Measurements from ENCODE around the gene SKOR1. TPM values are rescaled to one million over a fixed set of nuclear protein-coding genes. Genes with fewer than 3 reads are reported as not detected.
A peak's percentile ranks its signal among the peaks of the same experiment; 100 is the strongest.

SKOR1 gene
- total RNA-seq, 6 experiments from 2014 or later = 0.05 to 0.21 (median 0.09) TPM; not detected in 1

GRCh38 chr15:67836955-67837354 is 11.6 kb downstream of the SKOR1 start:
- ATAC-seq (no peak), DNase-seq (no peak)
- TF ChIP-seq CTCF (IDR thresholded peaks at IDR 0.05) (no peak), POLR2A (IDR thresholded peaks at IDR 0.05) (no peak)
- no peak overlapping the region for H3K27ac ChIP-seq
- H3K27me3 ChIP-seq = peaks cover 0 to 29% of the 10 kb centered on the region in 2 donors
- H3K36me3 ChIP-seq = no peaks in the 10 kb centered on the region
- no peaks in the 10 kb centered on the region for H3K9me3 ChIP-seq
- intact Hi-C loops (cut with DNase I) = loop anchor here in 1 of 2 donors (10.0 kb wide), 2 partner anchors 332 to 372 kb away; no protein-coding TSS in a partner anchor
- H3K4me1 ChIP-seq = peaks cover 0 to 50% (median 25%) of the 10 kb centered on the region in 4 donors
- no peak overlapping the region for H3K4me3 ChIP-seq
- no CpG with 5 or more reads among the region's 2 CpGs for whole genome bisulfite sequencing (ENCODE audit: insufficient coverage, low coverage, low lambda C conversion rate, missing lambda C conversion rate)

GRCh38 chr15:67838789-67839332 is 13.6 kb downstream of the SKOR1 start:
- H3K27ac ChIP-seq = peak overlapping the region in 2 of 3 donors; percentile 92 to 93
- intact Hi-C loops (cut with DNase I) = loop anchor here in 1 of 2 donors (10.0 kb wide), 2 partner anchors 334 to 374 kb away; no protein-coding TSS in a partner anchor
- DNase-seq (peak; percentile 74 to 84 (median 78)), ATAC-seq (peak; percentile 47 to 62 (median 59))
- no peaks in the 10 kb centered on the region for H3K9me3 ChIP-seq
- peaks cover 0 to 18% of the 10 kb centered on the region in 2 donors for H3K27me3 ChIP-seq
- 11% methylated on average over 12 of the region's 25 CpGs for WGBS (ENCODE audit: insufficient coverage, low coverage, low lambda C conversion rate, missing lambda C conversion rate)
- peak; percentile 30 for TF ChIP-seq POLR2A (IDR thresholded peaks at IDR 0.05)
- peak in 2 of 4 donors; percentile 11 to 22 for TF ChIP-seq CTCF (IDR thresholded peaks at IDR 0.05)
- peaks cover 0 to 37% (median 18%) of the 10 kb centered on the region in 4 donors for H3K4me1 ChIP-seq
- H3K36me3 ChIP-seq = no peaks in the 10 kb centered on the region
- peak overlapping the region; percentile 0 to 71 (median 25) for H3K4me3 ChIP-seq

- H3K9me3 ChIP-seq = no peaks in the 10 kb centered on the region
- H3K36me3 ChIP-seq = no peaks in the 10 kb centered on the region
- H3K27ac ChIP-seq = peak overlapping the region; percentile 92 to 93 (median 92)
- intact Hi-C loops (cut with DNase I) = loop anchor here in 1 of 2 donors (10.0 kb wide), 2 partner anchors 335 to 375 kb away; no protein-coding TSS in a partner anchor
- H3K4me3 ChIP-seq = peak overlapping the region; percentile 71 to 95 (median 71)
- DNase-seq (no peak), ATAC-seq (peak; percentile 11 to 34 (median 22))
- peaks cover 0 to 15% of the 10 kb centered on the region in 2 donors for H3K27me3 ChIP-seq
- 6% methylated on average over 12 of the region's 12 CpGs for WGBS (ENCODE audit: insufficient coverage, low coverage, low lambda C conversion rate, missing lambda C conversion rate)
- peaks cover 0 to 32% (median 14%) of the 10 kb centered on the region in 4 donors for H3K4me1 ChIP-seq
- TF ChIP-seq CTCF (IDR thresholded peaks at IDR 0.05) (no peak), POLR2A (IDR thresholded peaks at IDR 0.05) (no peak)
Measured at GRCh38 chr15:67839499-67839928, 14.2 kb downstream of the SKOR1 start.

GRCh38 chr15:67839929-67840748 is 14.8 kb downstream of the SKOR1 start, which contains the start of gene RNU6-1:
Gene RNU6-1 (minus strand): TSS chr15:67840045.
- Histone ChIP-seq H3K4me3 (peak within 1 kb of the TSS; percentile 71 to 95 (median 71)), H3K27ac (peak within 1 kb of the TSS; percentile 92 to 93 (median 92)), H3K9me3 (no peaks in the 10 kb centered on the region), H3K4me1 (peaks cover 0 to 26% (median 11%) of the 10 kb centered on the region in 4 donors), H3K36me3 (no peaks in the 10 kb centered on the region), H3K27me3 (peaks cover 0 to 10% of the 10 kb centered on the region in 2 donors)
- ATAC-seq (peak; percentile 86 to 91 (median 88)), DNase-seq (peak; percentile 94 to 96 (median 95))
- WGBS (ENCODE audit: insufficient coverage, low coverage, low lambda C conversion rate, missing lambda C conversion rate) = under 1% methylated on average over 31 of the region's 62 CpGs
- intact Hi-C loops (cut with DNase I) = loop anchor here in 1 of 2 donors (10.0 kb wide), 2 partner anchors 335 to 375 kb away; no protein-coding TSS in a partner anchor
- TF ChIP-seq CTCF (IDR thresholded peaks at IDR 0.05) = no peak
- TF ChIP-seq POLR2A (IDR thresholded peaks at IDR 0.05) = peak; percentile 82
